ENCODE results near the gene PRLHR.

PRLHR gene

GRCh38 chr10:118580702-118581101, 14.7 kb downstream of the PRLHR start:
- H3K4me3 ChIP-seq (ENCODE audit: low read depth, low read length): no peak overlapping the region
- no peak for TF ChIP-seq CTCF (IDR thresholded peaks at IDR 0.05; ENCODE audit: low read depth, low read length)

- no peak for TF ChIP-seq CTCF (IDR thresholded peaks at IDR 0.05; ENCODE audit: low read depth, low read length)
Measured at GRCh38 chr10:118573512-118573911, 21.9 kb downstream of the PRLHR start.

GRCh38 chr10:118572256-118573041, 23.0 kb downstream of the PRLHR start:
- no peak overlapping the region for H3K4me3 ChIP-seq (ENCODE audit: low read depth, low read length)
- no peak for TF ChIP-seq CTCF (IDR thresholded peaks at IDR 0.05; ENCODE audit: low read depth, low read length)

More at GRCh38 chr10:118573512-118573911, 21.9 kb downstream of the PRLHR start:
- no peak overlapping the region for H3K4me3 ChIP-seq (ENCODE audit: low read depth, low read length)

- TF ChIP-seq CTCF (IDR thresholded peaks at IDR 0.05; ENCODE audit: low read depth, low read length): no peak
- no peak overlapping the region for H3K4me3 ChIP-seq (ENCODE audit: low read depth, low read length)
Measured at GRCh38 chr10:118571123-118571522, 24.3 kb downstream of the PRLHR start.

GRCh38 chr10:118570591-118570990, 24.9 kb downstream of the PRLHR start:
- H3K4me3 ChIP-seq (ENCODE audit: low read depth, low read length): no peak overlapping the region
- TF ChIP-seq CTCF (IDR thresholded peaks at IDR 0.05; ENCODE audit: low read depth, low read length): no peak

- no peak for TF ChIP-seq CTCF (IDR thresholded peaks at IDR 0.05; ENCODE audit: low read depth, low read length)
- H3K4me3 ChIP-seq (ENCODE audit: low read depth, low read length): no peak overlapping the region
Measured at GRCh38 chr10:118569882-118570252, 25.6 kb downstream of the PRLHR start.

GRCh38 chr10:118569241-118569881, 26.1 kb downstream of the PRLHR start:
- no peak overlapping the region for H3K4me3 ChIP-seq (ENCODE audit: low read depth, low read length)

More at GRCh38 chr10:118569241-118569881, 26.1 kb downstream of the PRLHR start:
- no peak for TF ChIP-seq CTCF (IDR thresholded peaks at IDR 0.05; ENCODE audit: low read depth, low read length)
